Suprapubic skin (tissue), 4 donors: ENCODE data around the gene BCAS1. TPM values are rescaled to one million over a fixed set of nuclear protein-coding genes. Genes with fewer than 3 reads are reported as not detected.

ENCODE experiments used
- DNase-seq, 2 donors: peaks; one replicate each; pipeline ENCODE4 v3.0.0-alpha.2; 2019; ENCODE audit warnings: low spot score in 2 of 2
- H3K27ac ChIP-seq: fragments of 200-600 bp; sonication (generic); one replicate; pipeline ENCODE4 v1.5.1; 2019
- H3K27me3 ChIP-seq: fragments of 200-600 bp; sonication (generic); one replicate; pipeline ENCODE4 v1.5.1; 2019
- H3K36me3 ChIP-seq: fragments of 200-600 bp; sonication (generic); one replicate; pipeline ENCODE4 v1.5.1; 2019
- H3K4me1 ChIP-seq: fragments of 200-600 bp; sonication (generic); one replicate; pipeline ENCODE4 v1.5.1; 2019
- H3K4me3 ChIP-seq: fragments of 200-600 bp; sonication (generic); one replicate; pipeline ENCODE4 v1.5.1; 2019; ENCODE audit warnings: mild to moderate bottlenecking
- H3K9me3 ChIP-seq: fragments of 200-600 bp; sonication (generic); one replicate; pipeline ENCODE4 v1.5.1; 2019
- CTCF ChIP-seq, 2 donors: fragments of 200-600 bp in 1 of 2; fragments of 450-650 bp in 1 of 2; sonication (generic) in 1 of 2; IDR thresholded peaks; one replicate each; pipeline ENCODE4 v1.5.1; 2016 to 2019; ENCODE audit warnings: antibody characterized with exemption in 2 of 2, mild to moderate bottlenecking in 1 of 2, moderate library complexity in 1 of 2
- EP300 ChIP-seq: sonication (generic); formaldehyde crosslinking; IDR thresholded peaks from one replicate; pipeline ENCODE4 v1.6.1; 2017; ENCODE audit warnings: antibody characterized with exemption
- POLR2A ChIP-seq, 2 donors: fragments of 450-650 bp; IDR thresholded peaks; one replicate each; pipeline ENCODE4 v1.6.1; 2017; ENCODE audit warnings: antibody characterized with exemption in 2 of 2, mild to moderate bottlenecking in 2 of 2, moderate library complexity in 2 of 2
- POLR2AphosphoS5 ChIP-seq, 3 donors: sonication (generic); formaldehyde crosslinking; IDR thresholded peaks; one replicate each; pipeline ENCODE4 v1.6.1; 2017; ENCODE audit warnings: antibody characterized with exemption in 3 of 3
- WGBS: methylation state at CpG from one replicate; pipeline ENCODE4 v1.1.5; 2018; 5-methylcytosine and 5-hydroxymethylcytosine counted together
- total RNA-seq, 4 donors: library from RNA; depleted of rRNA; stranded (reverse); fragments of >200 nt; gene quantifications; one replicate each; pipeline ENCODE4 v1.1.0, GENCODE V29; 2016

The BCAS1 gene
- total RNA-seq, 4 donors from 2014 or later: 1.7 to 3.4 (median 2.1) TPM

GRCh38 chr20:54106162-54106561, 35.8 kb upstream of the BCAS1 start:
- Histone ChIP-seq H3K4me3 (no peak overlapping the region), H3K27ac (no peak overlapping the region), H3K36me3 (no peaks in the 10 kb centered on the region), H3K4me1 (peaks cover 25% of the 10 kb centered on the region), H3K27me3 (no peaks in the 10 kb centered on the region), H3K9me3 (no peaks in the 10 kb centered on the region)
- WGBS: 41% methylated on average over 4 of the region's 4 CpGs
- TF ChIP-seq CTCF (IDR thresholded peaks at IDR 0.05) (no peak), EP300 (no peak)
- DNase-seq: no peak

GRCh38 chr20:54105653-54106052, 35.3 kb upstream of the BCAS1 start:
- Histone ChIP-seq H3K36me3 (no peaks in the 10 kb centered on the region), H3K27ac (no peak overlapping the region), H3K9me3 (no peaks in the 10 kb centered on the region), H3K4me1 (peaks cover 25% of the 10 kb centered on the region), H3K27me3 (no peaks in the 10 kb centered on the region), H3K4me3 (no peak overlapping the region)
- 38% methylated on average over 4 of the region's 4 CpGs for WGBS
- TF ChIP-seq CTCF (IDR thresholded peaks at IDR 0.05): no peak
- TF ChIP-seq EP300: no peak
- TF ChIP-seq POLR2A (IDR thresholded peaks at IDR 0.05): no peak
- TF ChIP-seq POLR2AphosphoS5 (IDR thresholded peaks at IDR 0.05): no peak
- DNase-seq: no peak

- 57% methylated on average over 4 of the region's 4 CpGs for WGBS
- no peak overlapping the region for H3K27ac ChIP-seq
Observed at GRCh38 chr20:54104781-54105180, 34.4 kb upstream of the BCAS1 start.

GRCh38 chr20:54103762-54104600, 33.6 kb upstream of the BCAS1 start:
- Histone ChIP-seq H3K4me3 (no peak overlapping the region), H3K27me3 (no peaks in the 10 kb centered on the region), H3K9me3 (no peaks in the 10 kb centered on the region), H3K36me3 (no peaks in the 10 kb centered on the region), H3K27ac (no peak overlapping the region), H3K4me1 (peaks cover 25% of the 10 kb centered on the region)
- no peak for DNase-seq
- TF ChIP-seq POLR2AphosphoS5 (IDR thresholded peaks at IDR 0.05) (no peak), EP300 (no peak), CTCF (IDR thresholded peaks at IDR 0.05) (no peak), POLR2A (IDR thresholded peaks at IDR 0.05) (no peak)
- 73% methylated on average over 6 of the region's 6 CpGs for WGBS

More at GRCh38 chr20:54104781-54105180, 34.4 kb upstream of the BCAS1 start:
- no peak for DNase-seq
- H3K4me3 ChIP-seq: no peak overlapping the region
- peaks cover 25% of the 10 kb centered on the region for H3K4me1 ChIP-seq
- TF ChIP-seq CTCF (IDR thresholded peaks at IDR 0.05) (no peak), POLR2AphosphoS5 (IDR thresholded peaks at IDR 0.05) (no peak), POLR2A (IDR thresholded peaks at IDR 0.05) (no peak), EP300 (no peak)
- no peaks in the 10 kb centered on the region for H3K36me3 ChIP-seq
- H3K9me3 ChIP-seq: no peaks in the 10 kb centered on the region
- no peaks in the 10 kb centered on the region for H3K27me3 ChIP-seq

- DNase-seq: peak in 1 of 2 donors; percentile 67
- Histone ChIP-seq H3K27ac (no peak overlapping the region), H3K27me3 (no peaks in the 10 kb centered on the region), H3K9me3 (no peaks in the 10 kb centered on the region), H3K4me3 (no peak overlapping the region), H3K4me1 (peaks cover 25% of the 10 kb centered on the region), H3K36me3 (no peaks in the 10 kb centered on the region)
- 62% methylated on average over 11 of the region's 11 CpGs for whole genome bisulfite sequencing
- TF ChIP-seq POLR2A (IDR thresholded peaks at IDR 0.05) (no peak), POLR2AphosphoS5 (IDR thresholded peaks at IDR 0.05) (no peak), EP300 (no peak), CTCF (IDR thresholded peaks at IDR 0.05) (peak in 1 of 2 donors; percentile 68)
Observed at GRCh38 chr20:54103067-54103761, 32.8 kb upstream of the BCAS1 start.
